WTC11 (cell line): ENCODE results near the gene ACOXL. TPM values are rescaled to one million over a fixed set of nuclear protein-coding genes. Genes with fewer than 3 reads are reported as not detected.

Experiments used
- ATAC-seq: fragments of 200-7000 bp; cut with Tn5 transposase; 2 replicates; pipeline ENCODE4 v1.10.0; 2021; ENCODE audit warnings: mild to moderate bottlenecking, moderate library complexity
- CTCF ChIA-PET: fragments of 300-600 bp; sonication (Branson Sonifier 250); formaldehyde crosslinking; loops from one replicate; lab custom pipeline; 2021; ENCODE audit warnings: antibody characterized with exemption; lab: Charles Lee
- POLR2A ChIA-PET: fragments of 350-600 bp; sonication (Branson Sonifier 250); formaldehyde crosslinking; loops from one replicate; lab custom pipeline; 2021; ENCODE audit warnings: antibody characterized with exemption; lab: Charles Lee
- DNase-seq: peaks from one replicate; pipeline ENCODE4 v3.0.0; 2021; ENCODE audit warnings: low spot score
- H3K27ac Mint-ChIP-seq: 2 replicates; pipeline ENCODE4 v1.8.0; 2021; ENCODE audit warnings: mixed read lengths
- H3K27me3 Mint-ChIP-seq: 2 replicates; pipeline ENCODE4 v1.8.0; 2021; ENCODE audit warnings: low read depth, mild to moderate bottlenecking, moderate library complexity, mixed read lengths
- H3K36me3 Mint-ChIP-seq: 2 replicates; pipeline ENCODE4 v1.8.0; 2021; ENCODE audit warnings: mixed read lengths
- H3K4me1 Mint-ChIP-seq: 2 replicates; pipeline ENCODE4 v1.8.0; 2022; ENCODE audit warnings: mixed read lengths
- H3K4me3 Mint-ChIP-seq: 2 replicates; pipeline ENCODE4 v1.8.0; 2021; ENCODE audit warnings: mild to moderate bottlenecking, moderate library complexity, mixed read lengths
- H3K9me3 Mint-ChIP-seq: 2 replicates; pipeline ENCODE4 v1.8.0; 2021; ENCODE audit warnings: mixed read lengths
- AR ChIP-seq: fragments of 250-450 bp; sonication (Bioruptor Pico); IDR thresholded peaks from 2 replicates; pipeline ENCODE4 v1.9.0; 2021; ENCODE audit warnings: mild to moderate bottlenecking
- ATF1 ChIP-seq: sonication (generic); formaldehyde crosslinking; IDR thresholded peaks from 2 replicates; pipeline ENCODE4 v1.8.1; 2023; ENCODE audit warnings: mild to moderate bottlenecking, moderate library complexity, missing genetic modification reagents
- CREB1 ChIP-seq: sonication (generic); formaldehyde crosslinking; IDR thresholded peaks from 2 replicates; pipeline ENCODE4 v1.8.0; 2023; ENCODE audit warnings: mild to moderate bottlenecking, missing genetic modification reagents
- E2F1 ChIP-seq: sonication (generic); formaldehyde crosslinking; IDR thresholded peaks from 2 replicates; pipeline ENCODE4 v1.8.0; 2022; ENCODE audit warnings: mild to moderate bottlenecking, missing genetic modification reagents
- E2F5 ChIP-seq: sonication (generic); formaldehyde crosslinking; IDR thresholded peaks from 2 replicates; pipeline ENCODE4 v1.8.1; 2022; ENCODE audit warnings: mild to moderate bottlenecking, moderate library complexity, missing genetic modification reagents
- ELF4 ChIP-seq: sonication (generic); formaldehyde crosslinking; IDR thresholded peaks from 2 replicates; pipeline ENCODE4 v1.8.1; 2022; ENCODE audit warnings: low read depth, mild to moderate bottlenecking, moderate library complexity, missing genetic modification reagents
- ERG ChIP-seq: fragments of 250-450 bp; sonication (Bioruptor Pico); IDR thresholded peaks from 2 replicates; pipeline ENCODE4 v1.8.0; 2021; ENCODE audit warnings: mild to moderate bottlenecking
- IRF2 ChIP-seq: sonication (generic); formaldehyde crosslinking; IDR thresholded peaks from 2 replicates; pipeline ENCODE4 v1.8.0; 2022; ENCODE audit warnings: low read depth, missing genetic modification reagents, borderline replicate concordance
- JUN ChIP-seq: sonication (generic); formaldehyde crosslinking; IDR thresholded peaks from 2 replicates; pipeline ENCODE4 v1.8.0; 2023; ENCODE audit warnings: mild to moderate bottlenecking, missing genetic modification reagents
- MLX ChIP-seq: sonication (generic); formaldehyde crosslinking; IDR thresholded peaks from 2 replicates; pipeline ENCODE4 v1.8.1; 2023; ENCODE audit warnings: mild to moderate bottlenecking, missing genetic modification reagents, moderate library complexity
- NFE2L1 ChIP-seq: sonication (generic); formaldehyde crosslinking; IDR thresholded peaks from 2 replicates; pipeline ENCODE4 v1.8.1; 2023; ENCODE audit warnings: missing genetic modification reagents
- RORB ChIP-seq: fragments of 250-450 bp; sonication (Bioruptor Pico); IDR thresholded peaks from 2 replicates; pipeline ENCODE4 v1.9.0; 2021; ENCODE audit warnings: mild to moderate bottlenecking
- SOX15 ChIP-seq: fragments of 250-450 bp; sonication (Bioruptor Pico); IDR thresholded peaks from 2 replicates; pipeline ENCODE4 v1.9.0; 2021; ENCODE audit warnings: mild to moderate bottlenecking
- STAT6 ChIP-seq: sonication (generic); formaldehyde crosslinking; conservative IDR thresholded peaks from 2 replicates; pipeline ENCODE4 v1.8.1; 2023; ENCODE audit warnings: mild to moderate bottlenecking, low read depth, missing genetic modification reagents, moderate library complexity
- TEAD1 ChIP-seq: sonication (generic); formaldehyde crosslinking; IDR thresholded peaks from 2 replicates; pipeline ENCODE4 v1.8.0; 2022; ENCODE audit warnings: mild to moderate bottlenecking, missing genetic modification reagents
- TEAD4 ChIP-seq: sonication (generic); formaldehyde crosslinking; IDR thresholded peaks from 2 replicates; pipeline ENCODE4 v1.8.0; 2022; ENCODE audit warnings: mild to moderate bottlenecking, missing genetic modification reagents
- ZNF219 ChIP-seq: sonication (generic); formaldehyde crosslinking; IDR thresholded peaks from 2 replicates; pipeline ENCODE4 v1.8.0; 2023; ENCODE audit warnings: missing genetic modification reagents, mild to moderate bottlenecking, borderline replicate concordance
- ZNF281 ChIP-seq: sonication (generic); formaldehyde crosslinking; IDR thresholded peaks from 2 replicates; pipeline ENCODE4 v1.8.0; 2023; ENCODE audit warnings: mild to moderate bottlenecking, missing genetic modification reagents
- ZNF416 ChIP-seq: fragments of 250-450 bp; sonication (Bioruptor Pico); IDR thresholded peaks from 2 replicates; pipeline ENCODE4 v1.9.0; 2021; ENCODE audit warnings: mild to moderate bottlenecking, inconsistent platforms
- ZNF423 ChIP-seq: fragments of 250-450 bp; sonication (Bioruptor Pico); IDR thresholded peaks from 2 replicates; pipeline ENCODE4 v2.1.2; 2022; ENCODE audit warnings: mild to moderate bottlenecking, moderate library complexity
- total RNA-seq: library from RNA; stranded (reverse); gene quantifications from 3 replicates; pipeline ENCODE4 v1.2.3, GENCODE V29; 2021

Gene ACOXL
- total RNA-seq, 1 experiment from 2014 or later: 14.9 TPM

GRCh38 chr2:110886826-110887573 is 154.6 kb downstream of the ACOXL start (continued):
- TF ChIP-seq STAT6 (CRISPR knock-in tag) (no peak), SOX15 (CRISPR knock-in tag) (no peak)

GRCh38 chr2:110888411-110888810 is 156.0 kb downstream of the ACOXL start:
- DNase-seq (no peak), ATAC-seq (no peak)
- Mint-ChIP-seq H3K27ac (no peak overlapping the region), H3K9me3 (peaks cover 13% of the 10 kb centered on the region), H3K36me3 (peaks cover 13% of the 10 kb centered on the region), H3K27me3 (no peaks in the 10 kb centered on the region), H3K4me1 (peaks cover 16% of the 10 kb centered on the region), H3K4me3 (no peak overlapping the region)
- ChIA-PET CTCF (interaction anchor here (1.7 kb wide), 1 partner anchor 11 kb away, joined by 9 read pairs; no protein-coding TSS in a partner anchor), POLR2A (no interaction called here)
- TF ChIP-seq ZNF219 (CRISPR knock-in tag): no peak
- TF ChIP-seq RORB: no peak
- no peak for TF ChIP-seq E2F5
- no peak for TF ChIP-seq CREB1 (CRISPR knock-in tag)
- no peak for TF ChIP-seq JUN (CRISPR knock-in tag)
- no peak for TF ChIP-seq MLX (CRISPR knock-in tag)
- no peak for TF ChIP-seq ELF4 (CRISPR knock-in tag)
- TF ChIP-seq AR (CRISPR knock-in tag): no peak
- no peak for TF ChIP-seq ATF1 (CRISPR knock-in tag)
- no peak for TF ChIP-seq IRF2 (CRISPR knock-in tag)
- TF ChIP-seq ERG (CRISPR knock-in tag): no peak
- TF ChIP-seq E2F1 (CRISPR knock-in tag): no peak
- TF ChIP-seq TEAD1 (CRISPR knock-in tag): no peak
- no peak for TF ChIP-seq ZNF281
- no peak for TF ChIP-seq TEAD4 (CRISPR knock-in tag)
- TF ChIP-seq ZNF416 (CRISPR knock-in tag): no peak
- TF ChIP-seq ZNF423: no peak
- no peak for TF ChIP-seq NFE2L1 (CRISPR knock-in tag)
